Measurements from ENCODE around the gene NOL3.

Gene NOL3

DNA sequence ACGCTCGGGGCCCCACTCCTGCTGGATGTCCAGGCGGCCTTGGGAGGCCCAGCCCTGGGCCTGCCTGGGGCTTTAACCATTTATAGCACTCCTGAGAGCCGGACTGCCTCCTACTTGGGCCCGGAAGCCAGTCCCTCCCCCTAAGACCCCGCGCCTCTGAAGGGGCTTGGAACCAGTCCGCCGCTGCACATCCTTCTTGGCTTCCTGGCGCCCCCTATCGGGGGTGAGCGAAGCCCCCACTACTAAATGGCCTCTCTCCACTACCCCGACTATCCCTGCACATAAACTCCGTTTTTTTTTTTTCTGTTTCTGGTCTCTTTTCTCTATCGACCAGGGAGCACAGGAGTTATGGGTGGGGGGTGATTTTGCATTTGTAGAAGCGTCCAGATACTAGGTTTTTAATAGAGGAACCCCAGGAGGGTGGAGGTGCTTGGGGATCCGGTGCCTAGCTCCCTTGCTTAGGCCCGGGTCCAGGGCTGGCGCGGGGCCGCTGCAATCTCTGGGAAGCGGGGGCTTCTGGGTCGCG lies 633 bp upstream of the NOL3 start:
- in situ Hi-C loops (cut with HindIII; ENCODE audit: low sequenced_read_pairs), result no loop called here

DNA sequence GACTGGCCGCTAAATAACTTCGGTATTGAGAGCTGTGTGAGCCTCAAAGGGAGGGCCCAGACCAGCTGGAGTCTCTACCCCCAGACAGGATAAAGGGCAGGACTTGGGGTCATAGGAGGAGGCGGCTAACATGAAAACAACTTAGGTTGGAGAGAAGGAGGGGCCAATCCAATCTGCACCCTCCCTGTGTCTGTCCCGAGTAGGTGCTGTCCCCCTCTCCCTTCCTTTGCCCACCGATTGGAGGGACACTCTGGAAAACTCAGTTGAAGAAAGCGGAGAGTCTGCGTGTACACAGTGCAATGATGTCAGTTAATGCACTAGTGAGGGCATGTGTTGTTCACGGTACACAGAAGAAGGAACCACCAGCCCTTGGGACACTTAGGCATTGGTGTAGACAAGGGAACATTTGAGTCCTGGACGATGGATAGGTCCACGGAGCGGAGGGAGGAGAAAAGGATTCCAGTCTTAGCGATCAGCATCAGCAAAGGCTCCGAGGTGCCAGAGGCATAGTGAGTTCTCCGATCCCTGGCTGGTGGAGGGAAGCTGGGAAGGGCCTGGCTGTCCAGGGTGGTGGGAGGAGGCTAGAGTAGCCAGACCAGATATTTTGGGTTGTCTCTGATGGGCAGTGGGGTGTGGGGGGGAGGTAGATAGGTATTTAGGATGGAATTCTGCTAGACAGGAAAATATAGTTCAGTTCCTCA lies 761 bp downstream of the NOL3 start:
- in situ Hi-C loops (cut with HindIII; ENCODE audit: low sequenced_read_pairs), result no loop called here

DNA sequence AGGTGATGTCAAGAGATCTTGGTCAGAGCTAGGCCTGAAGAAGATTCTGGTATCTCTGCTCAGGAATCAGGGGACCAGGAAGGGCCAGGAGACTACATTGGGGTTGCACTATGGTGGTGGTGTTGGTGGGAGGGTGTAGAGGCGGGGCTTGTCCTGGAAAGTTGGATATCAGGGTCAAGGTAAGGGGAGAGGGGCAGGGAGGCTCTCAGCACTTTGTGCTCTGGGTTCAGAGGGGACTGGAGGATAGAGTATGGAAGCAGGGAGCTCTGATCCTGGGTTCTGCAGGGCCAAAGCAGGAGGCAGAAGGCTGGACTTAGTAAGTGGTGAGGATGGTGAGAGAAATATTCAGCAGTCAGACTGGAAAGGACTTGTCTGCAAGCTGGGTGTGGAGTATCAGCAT lies 3.0 kb downstream of the NOL3 start:
- in situ Hi-C loops (cut with HindIII; ENCODE audit: low sequenced_read_pairs), result no loop called here

DNA sequence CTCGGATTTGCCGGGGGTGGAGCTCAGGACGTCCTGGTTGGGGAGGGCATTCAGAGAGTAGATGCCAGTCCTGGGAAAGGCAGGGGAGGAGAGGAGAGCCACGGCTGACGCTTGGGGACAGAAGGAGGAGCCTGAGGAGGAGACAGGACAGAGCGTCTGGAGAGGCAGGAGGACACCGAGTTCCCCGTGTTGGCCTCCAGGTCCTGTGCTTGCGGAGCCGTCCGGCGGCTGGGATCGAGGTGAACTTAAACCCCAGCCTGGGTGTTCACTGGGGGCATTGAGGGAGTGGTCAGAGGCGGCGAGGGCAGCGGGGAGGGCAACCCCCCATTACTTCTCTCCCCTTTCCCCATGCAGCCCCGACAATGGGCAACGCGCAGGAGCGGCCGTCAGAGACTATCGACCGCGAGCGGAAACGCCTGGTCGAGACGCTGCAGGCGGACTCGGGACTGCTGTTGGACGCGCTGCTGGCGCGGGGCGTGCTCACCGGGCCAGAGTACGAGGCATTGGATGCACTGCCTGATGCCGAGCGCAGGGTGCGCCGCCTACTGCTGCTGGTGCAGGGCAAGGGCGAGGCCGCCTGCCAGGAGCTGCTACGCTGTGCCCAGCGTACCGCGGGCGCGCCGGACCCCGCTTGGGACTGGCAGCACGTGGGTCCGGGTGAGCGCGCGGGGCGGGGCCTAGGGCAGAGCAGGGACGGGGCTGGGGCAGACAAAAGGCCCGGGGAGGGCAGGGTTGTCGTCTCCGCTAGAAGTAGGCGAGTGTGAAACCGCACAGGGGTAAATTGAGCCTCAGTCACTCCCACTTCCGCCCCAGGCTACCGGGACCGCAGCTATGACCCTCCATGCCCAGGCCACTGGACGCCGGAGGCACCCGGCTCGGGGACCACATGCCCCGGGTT lies 3.7 kb downstream of the NOL3 start:
- in situ Hi-C loops (cut with HindIII; ENCODE audit: low sequenced_read_pairs), result no loop called here

DNA sequence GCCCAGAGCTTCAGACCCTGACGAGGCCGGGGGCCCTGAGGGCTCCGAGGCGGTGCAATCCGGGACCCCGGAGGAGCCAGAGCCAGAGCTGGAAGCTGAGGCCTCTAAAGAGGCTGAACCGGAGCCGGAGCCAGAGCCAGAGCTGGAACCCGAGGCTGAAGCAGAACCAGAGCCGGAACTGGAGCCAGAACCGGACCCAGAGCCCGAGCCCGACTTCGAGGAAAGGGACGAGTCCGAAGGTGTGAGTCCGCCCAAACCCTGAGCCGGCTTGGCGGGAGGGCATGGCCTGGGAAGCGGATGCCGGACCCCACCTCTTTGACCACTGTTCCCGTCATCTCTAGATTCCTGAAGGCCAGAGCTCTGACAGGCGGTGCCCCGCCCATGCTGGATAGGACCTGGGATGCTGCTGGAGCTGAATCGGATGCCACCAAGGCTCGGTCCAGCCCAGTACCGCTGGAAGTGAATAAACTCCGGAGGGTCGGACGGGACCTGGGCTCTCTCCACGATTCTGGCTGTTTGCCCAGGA lies 4.4 kb downstream of the NOL3 start:
- in situ Hi-C loops (cut with HindIII; ENCODE audit: low sequenced_read_pairs), result no loop called here

DNA sequence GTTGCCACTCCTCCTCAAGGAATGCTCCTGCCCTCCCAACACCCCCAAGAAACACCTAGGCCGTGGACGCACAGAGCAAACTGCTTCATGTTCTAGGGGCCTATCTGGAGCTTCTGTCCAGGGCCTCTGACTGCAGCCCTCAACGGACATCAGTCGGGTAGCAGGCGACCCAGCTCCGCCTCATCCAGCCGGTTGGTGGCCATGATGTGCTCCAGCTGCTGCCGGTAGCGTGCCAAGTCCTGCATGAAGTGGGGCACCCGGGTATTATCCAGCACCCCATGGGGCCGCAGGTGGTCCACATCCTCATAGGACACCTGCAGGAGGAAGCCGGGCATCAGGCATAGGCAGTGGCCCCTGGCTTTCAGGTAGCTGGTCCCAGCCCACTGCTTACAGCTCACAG lies 6.3 kb downstream of the NOL3 start:
- in situ Hi-C loops (cut with HindIII; ENCODE audit: low sequenced_read_pairs), result no loop called here

DNA sequence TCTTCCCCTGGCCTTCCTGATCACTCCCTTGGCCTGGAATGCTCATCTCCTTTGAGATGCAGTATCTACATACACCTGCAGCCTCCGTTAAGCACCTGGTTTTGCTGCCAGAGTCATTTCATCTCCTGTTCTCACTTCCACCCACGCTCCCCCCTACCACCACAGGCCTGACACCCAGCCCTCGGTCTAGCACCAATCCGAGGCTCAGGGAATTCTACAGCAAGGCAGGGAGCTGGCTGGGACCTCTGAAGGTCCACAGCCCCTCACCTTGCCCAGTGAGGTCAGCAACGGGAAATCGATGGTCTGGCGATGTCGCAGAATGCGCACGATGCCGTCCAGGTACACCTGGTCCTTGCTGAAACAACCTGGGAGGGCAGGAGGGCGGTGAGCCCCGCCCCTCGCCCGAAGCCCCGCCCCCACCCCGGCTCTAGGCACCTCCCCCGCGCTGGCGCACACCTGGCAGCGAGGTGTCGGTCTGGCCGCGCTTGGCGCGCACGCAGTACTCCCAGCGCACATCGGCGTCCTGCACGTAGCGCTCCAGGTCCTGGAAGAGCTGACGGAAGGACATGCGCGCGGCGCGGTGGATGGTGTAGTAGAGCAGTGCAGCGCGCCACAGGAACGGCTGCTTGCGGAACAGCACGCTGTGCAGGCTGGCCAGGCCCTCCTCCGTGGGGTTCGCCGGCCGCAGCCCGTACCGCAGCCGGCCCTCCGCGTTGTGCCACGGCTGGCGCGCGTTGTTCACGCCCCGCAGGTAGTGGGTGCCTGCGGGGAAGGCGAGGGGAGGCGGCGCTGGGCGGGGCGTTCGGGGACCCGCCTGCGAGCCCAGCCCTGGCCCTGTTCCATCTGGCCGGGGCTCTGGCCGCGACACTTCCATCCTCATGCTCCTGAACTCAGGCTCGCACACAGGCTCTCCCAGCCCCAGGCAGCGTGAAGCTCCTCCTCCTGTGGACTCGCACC lies 7.7 kb downstream of the NOL3 start:
- in situ Hi-C loops (cut with HindIII; ENCODE audit: low sequenced_read_pairs), result no loop called here

DNA sequence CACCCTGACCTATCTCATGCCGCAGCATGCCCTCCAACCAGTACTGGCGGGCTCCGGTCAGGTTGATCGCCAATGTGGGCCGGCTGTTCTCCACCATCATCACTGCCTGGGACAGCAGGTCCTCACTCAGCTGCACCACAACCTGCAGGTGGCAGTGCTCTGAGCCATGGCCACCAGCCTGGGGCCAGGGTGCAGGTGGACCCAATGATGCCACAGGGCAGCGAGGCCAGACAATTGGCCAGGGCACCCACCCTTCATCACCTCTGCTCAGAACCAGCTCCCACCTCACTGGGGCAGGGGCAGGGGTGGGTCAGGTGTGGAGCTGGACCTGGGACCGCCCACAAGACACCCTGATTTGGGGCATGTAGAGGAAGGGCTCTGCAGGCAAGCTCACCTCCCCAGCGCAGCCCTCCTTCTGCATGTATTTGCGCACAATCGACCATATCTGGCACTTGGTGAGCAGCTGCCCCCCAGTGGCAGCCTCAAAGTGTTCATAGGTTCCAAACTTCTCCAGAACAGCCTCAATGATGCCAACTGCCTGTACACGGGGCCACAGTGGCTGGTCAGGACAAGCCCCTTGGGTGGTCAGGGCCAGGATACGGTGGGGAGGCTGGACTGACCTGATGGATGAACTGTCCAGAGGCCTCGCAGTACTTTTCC lies 9.2 kb downstream of the NOL3 start:
- in situ Hi-C loops (cut with HindIII; ENCODE audit: low sequenced_read_pairs), result no loop called here

DNA sequence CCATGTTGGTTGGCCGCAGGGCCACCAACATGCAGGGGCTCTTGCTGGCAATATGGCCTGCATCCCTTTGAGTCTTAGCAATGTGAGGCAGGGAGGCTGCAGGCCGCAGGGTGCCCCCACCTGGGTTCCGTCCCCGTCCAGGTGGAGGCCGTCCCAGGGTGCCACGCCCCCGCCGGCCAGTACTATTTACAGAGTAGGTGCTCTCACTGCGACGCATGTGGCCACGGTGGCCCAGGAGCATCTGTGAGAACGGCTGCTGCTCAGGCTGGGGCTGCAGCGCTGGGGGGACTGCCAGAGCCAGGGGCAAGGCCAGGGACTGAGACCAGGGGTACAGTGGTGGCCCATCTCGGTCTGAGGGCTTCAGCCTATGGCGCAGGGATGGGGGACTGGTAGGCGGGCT lies 9.8 kb downstream of the NOL3 start:
- in situ Hi-C loops (cut with HindIII; ENCODE audit: low sequenced_read_pairs), result no loop called here

DNA sequence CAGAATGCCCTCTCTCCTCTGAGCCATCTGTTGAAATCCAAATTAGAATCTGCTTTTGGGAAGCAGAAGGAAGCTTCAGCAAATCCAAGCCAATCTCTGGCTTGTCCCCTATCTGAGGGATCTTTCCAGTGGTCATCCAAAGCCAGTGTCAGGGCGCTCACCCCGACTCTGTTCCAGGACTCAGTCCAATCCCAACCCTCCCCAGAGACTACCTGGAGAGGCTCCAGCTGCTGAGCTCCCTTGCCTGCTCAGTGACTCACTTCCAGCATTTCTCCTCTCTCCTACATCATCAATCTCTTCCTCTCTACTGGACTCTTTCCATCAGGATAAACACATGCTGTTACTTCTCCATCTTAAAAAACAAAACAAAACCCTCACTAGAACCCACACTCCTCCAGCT lies 11.0 kb downstream of the NOL3 start:
- in situ Hi-C loops (cut with HindIII; ENCODE audit: low sequenced_read_pairs), result no loop called here

DNA sequence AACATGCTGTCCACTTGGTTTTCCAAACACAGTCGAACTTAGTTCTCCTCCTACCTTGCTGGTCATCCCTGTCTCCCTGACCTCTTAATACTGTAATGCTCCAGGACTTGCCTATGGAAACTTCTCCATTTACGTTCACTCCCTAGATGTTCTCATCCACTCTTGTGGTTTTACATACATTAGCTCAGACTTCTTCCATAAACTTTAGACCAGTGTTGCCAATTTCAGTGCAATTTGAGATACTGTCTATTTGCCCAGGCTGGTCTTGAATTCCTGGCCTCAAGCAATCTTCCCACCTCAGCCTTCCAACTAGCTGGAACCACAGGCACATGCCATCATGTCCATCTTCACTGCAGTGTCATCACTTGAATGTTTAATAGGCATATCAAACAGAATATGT lies 11.9 kb downstream of the NOL3 start:
- in situ Hi-C loops (cut with HindIII; ENCODE audit: low sequenced_read_pairs), result no loop called here

DNA sequence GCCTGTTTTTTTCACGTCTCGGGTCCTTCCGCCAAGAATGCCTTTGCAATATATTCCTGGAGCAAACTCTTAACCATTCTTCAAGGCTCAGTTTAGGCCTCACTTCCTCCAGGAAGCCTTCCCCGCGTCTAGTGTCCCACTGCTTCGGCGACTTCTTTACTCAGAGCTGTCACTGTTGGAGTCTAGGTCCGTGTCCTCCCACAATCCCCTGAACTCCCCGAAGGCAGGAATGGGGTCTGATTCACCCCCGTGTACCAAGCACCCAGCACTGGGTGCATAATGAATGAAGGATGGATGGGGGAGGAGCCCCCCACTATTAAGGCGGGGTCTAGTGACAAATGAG lies 12.9 kb downstream of the NOL3 start:
- in situ Hi-C loops (cut with HindIII; ENCODE audit: low sequenced_read_pairs), result no loop called here

DNA sequence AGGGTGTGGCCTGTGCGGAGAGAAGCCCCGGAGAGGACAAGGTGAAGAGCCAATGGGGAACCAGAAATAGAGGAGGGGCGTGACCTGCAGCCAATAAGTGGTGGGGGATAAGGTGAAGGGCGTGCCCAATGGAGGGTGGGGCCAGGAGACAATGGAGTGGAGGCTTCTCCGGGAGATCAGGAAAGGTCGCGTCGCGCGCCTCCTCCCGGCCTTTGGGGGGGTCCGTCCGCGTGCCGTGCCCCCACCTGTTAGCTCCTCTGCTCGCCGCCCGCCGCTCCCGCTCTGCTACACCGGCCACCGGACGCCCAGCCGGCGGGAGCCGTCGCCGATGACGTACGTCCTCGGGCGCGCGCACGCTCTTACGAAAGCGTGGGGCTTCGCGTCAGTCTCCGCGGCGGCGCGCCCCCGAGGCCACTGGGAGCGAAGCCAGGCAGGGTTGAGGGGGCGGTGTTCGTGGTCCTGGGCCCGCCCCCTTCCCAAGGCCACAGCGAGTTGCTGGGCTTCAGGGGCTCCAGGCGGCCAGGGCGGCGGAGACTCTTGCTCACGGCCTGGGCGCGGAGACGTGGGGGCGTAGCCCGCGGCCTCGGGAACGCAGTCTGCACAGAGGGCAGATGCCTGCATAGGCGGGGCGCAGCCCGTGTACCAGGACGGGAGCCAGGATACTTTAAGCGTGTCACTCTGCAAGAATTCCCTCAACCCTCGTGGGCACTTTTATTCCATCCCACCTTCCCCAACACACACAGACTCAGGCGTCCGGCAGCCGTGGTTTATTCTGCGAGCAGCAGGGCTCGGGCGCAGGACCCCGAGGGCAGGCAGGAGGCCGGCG lies 13.5 kb downstream of the NOL3 start, which contains the start of gene MATCAP1:
TSS of gene MATCAP1 (minus strand) at position 337 of the 826 bp plus-strand sequence. CDS start 3,353 bp downstream, outside the sequence.
- in situ Hi-C loops (cut with HindIII; ENCODE audit: low sequenced_read_pairs), result no loop called here

DNA sequence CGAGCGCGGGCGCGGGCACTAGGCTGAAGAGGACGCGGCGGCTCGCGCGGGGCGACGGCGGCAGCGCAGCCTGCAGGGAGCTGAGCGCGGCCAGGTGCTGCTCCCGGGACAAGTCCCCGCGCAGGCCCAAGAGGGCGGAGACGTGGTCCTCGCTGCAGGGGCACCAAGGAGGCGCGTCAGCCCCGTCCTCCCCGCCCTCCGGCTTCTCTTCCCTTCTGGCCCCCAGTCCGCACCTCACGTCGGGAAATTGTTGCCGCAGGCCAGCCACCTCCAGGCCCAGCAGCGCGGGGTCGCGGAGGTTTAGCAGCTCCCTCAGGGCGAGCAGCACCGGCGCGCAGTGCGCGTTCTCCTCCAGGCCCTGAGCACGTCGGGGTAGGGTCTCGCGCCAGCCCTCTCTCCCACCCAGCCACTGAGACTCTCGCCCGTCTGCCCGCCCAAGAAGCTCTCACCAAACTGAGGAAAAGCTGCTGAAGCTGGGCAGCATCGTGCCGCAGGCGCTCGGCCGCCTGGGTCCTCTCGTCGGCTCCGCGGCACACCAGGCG lies 14.2 kb downstream of the NOL3 start:
- in situ Hi-C loops (cut with HindIII; ENCODE audit: low sequenced_read_pairs), result no loop called here

DNA sequence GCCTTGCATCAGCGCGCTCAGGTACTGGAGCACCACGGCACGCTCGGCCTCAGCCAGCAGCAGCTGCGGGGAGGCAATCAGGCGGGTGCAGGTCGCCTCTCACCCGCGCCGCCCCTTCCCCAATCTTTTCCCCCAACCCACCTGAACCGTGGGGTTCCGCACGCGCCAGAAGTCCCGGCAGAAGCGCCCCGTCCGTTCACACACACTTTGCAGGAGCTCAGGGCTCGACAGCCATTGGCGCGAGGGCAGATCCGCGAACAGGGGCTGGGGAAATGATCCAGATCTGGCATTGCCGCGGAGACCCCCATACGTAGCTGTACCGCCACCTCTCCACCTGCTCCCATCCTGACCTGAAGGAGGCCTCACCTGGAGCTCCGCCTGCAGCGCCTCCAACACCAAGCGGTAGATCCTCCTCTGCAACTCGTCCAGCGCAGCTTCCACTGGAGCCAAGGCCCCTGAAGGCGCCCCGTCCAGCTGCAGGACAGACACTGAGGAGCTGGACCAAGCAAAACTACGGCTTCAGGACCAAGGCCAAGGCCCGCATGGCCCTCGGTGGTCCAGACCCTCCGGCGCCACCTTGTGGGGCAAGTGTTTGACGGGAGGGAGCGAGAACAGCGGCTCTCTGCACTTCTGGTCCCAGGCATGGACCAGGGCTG lies 14.8 kb downstream of the NOL3 start:
- in situ Hi-C loops (cut with HindIII; ENCODE audit: low sequenced_read_pairs), result no loop called here

DNA sequence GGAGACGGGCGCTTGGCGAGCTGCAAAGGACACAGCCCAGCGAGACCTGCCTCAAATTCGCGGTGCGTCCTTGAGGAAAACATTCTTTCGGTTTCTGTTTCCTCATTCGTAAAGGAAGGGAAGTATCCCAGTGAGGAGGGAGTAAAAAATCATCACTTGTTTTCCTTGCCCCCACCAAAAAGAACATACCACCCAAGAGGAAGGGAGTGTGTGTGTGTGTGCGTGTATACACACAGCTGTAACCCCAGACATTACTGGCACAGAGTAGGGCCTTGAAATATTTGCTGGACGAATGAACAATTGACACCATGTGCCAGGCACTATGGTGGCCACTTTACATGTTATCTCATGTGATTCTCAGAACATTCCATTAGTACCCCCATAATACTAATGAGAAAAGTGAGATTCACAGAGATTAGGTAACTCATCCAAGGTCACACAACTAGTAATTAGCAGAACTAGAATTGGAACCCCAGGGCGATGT lies 15.4 kb downstream of the NOL3 start:
- in situ Hi-C loops (cut with HindIII; ENCODE audit: low sequenced_read_pairs), result no loop called here

DNA sequence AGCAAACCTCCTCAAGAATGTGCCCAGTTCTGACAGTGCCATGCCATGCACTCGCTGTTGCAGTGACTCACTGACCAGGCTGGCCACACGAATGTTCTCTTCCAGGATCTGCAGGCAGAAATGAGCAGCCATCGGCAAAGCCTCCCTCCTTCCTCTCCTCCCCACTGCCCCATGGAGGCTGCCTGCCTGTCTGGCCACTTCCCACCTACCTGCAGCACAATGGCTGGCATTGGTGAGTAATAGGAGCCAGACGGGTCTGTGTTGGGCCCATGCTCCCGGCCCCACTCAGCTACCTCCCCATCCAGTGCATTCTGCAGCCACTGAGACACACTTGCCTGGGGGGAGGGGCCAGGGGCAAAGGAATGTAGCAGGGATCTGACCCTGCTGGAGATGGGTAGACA lies 16.2 kb downstream of the NOL3 start:
- in situ Hi-C loops (cut with HindIII; ENCODE audit: low sequenced_read_pairs), result no loop called here

DNA sequence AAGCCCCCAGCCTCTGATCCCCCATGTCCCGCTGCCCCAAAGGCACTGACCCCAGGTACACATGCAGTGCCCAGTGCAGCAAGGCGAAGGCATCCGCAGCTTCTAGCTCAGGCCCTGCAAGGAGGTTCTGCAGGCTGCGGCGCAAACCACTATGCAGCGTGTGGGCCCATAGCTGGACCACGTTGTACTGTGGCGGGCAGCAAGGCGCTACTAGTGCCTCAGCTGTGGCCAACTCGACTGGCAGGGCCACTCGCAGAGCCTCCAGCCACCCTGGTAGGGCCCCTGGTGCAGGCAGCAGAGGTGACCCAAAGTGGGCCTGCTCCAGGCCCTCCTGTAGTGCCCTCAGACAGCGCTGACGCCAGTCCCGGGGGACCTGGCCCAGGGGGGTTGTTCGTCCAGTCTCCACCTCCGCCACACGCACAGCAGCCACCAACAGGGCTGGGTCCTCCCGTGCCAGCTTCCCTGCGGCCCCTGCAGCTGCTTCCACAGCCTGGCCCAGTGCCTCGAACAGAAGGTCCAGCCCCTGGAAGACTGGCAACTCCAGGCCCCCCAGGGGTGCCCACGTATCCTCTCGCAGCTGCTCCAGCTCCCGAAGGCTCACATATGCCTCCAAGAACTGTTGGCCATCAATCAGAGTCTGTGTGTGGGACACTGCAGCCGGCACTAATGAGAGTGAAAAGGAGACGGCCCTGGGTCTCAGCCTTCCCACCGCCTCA lies 17.0 kb downstream of the NOL3 start:
- in situ Hi-C loops (cut with HindIII; ENCODE audit: low sequenced_read_pairs), result no loop called here

Measured in DLD1 (cell line).